Endothelial cell of hepatic sinusoid (primary cell): ENCODE data around the gene PBX3.

Experiments used
- in situ Hi-C: cut with HindIII; loops from 2 replicates; pipeline ENCODE4 v1.10.0; 2017; ENCODE audit warnings: low sequenced_read_pairs

The PBX3 gene

GRCh38 chr9:125854553-125855275 is 107.5 kb downstream of the PBX3 start:
- in situ Hi-C loops: no loop called here

DNA sequence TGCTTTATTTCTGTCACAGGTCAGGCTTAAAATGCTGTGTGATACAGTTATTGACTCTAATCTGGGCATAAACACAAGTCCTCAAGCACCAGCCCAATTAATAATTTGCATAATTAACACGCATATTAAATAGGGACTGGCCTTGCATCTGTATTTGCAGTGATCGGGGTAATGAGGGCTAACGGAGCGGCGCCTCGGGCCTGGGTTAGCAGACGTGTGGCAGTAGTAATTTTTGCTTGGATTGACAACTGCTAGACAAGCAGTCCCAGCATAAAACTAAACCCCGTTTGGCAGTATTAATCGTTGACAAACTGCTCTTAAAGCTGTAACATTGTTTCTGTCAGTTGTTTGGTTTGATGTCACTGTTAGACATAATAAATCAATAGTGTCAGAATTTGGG is 109.2 kb downstream of the PBX3 start:
- in situ Hi-C loops: no loop called here

DNA sequence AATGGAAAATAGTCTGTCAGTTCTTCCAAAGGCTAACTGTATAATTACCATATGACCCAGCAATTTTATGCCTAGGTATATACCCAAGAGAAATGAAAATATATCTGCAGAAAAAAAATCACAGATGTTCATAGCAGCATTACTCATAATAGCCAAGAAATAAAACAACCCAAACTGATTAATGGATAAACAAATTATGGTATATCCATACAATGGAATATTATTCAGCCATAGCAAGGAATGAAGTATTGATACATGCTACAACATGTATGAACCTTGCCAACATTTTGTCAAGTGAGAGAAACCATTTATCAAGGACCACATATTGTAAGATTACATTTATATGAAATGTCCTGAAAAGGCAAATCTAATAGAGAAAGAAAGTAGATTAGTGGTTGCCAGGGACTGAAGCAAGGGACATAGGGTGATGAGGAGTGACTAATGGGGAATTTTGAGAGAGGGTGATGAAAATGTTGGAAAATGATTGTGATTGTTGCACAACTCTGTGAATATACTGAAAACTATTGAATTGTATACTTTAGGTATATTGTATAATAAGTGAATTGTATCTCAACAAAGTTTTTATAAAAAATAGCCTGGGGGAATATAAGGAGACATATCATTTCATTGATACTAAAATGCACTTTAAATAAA is 114.4 kb downstream of the PBX3 start:
- in situ Hi-C loops: no loop called here

DNA sequence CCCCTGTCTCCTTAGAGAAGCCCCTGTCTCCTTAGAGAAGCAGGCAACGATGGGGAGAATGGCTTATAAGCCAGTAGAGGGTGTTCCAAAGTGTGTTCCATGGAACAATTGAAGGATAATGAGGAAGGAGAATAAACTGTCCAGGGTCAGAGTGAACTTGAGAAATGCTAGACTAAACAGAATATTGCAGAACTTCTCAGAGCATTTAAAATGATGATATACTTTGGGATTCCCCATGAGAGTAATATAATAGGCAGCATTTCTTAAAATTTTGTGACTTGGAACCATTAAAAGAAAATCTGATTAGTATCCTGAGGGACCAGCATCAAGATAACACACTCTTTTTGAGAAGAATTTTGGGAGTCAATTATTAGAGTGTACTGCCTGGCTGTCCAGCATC is 116.8 kb downstream of the PBX3 start:
- in situ Hi-C loops: no loop called here

GRCh38 chr9:125867751-125868415 is 120.7 kb downstream of the PBX3 start:
- in situ Hi-C loops: no loop called here

GRCh38 chr9:125878164-125878631 is 131.0 kb downstream of the PBX3 start:
- in situ Hi-C loops: no loop called here

DNA sequence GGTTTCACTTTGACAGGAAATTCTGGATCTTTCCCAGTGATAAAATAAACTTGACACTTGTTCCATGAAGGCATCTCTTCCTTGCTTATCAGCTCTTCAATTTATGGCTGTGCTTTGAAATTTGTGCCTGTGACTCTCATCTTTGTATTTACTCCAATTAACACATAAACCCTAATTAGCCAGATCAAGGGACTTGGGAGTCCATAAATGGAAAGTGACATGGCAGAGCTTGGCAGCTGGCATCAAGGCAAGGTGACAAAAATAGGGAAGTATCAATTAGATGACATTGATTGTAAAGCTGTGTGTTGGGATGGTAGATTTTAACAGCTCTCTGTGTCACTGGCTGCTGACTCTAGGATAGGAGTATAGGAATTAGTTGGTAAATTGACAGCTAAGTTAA is 133.9 kb downstream of the PBX3 start:
- in situ Hi-C loops: no loop called here

GRCh38 chr9:125883565-125884217 is 136.5 kb downstream of the PBX3 start:
- in situ Hi-C loops: no loop called here

DNA sequence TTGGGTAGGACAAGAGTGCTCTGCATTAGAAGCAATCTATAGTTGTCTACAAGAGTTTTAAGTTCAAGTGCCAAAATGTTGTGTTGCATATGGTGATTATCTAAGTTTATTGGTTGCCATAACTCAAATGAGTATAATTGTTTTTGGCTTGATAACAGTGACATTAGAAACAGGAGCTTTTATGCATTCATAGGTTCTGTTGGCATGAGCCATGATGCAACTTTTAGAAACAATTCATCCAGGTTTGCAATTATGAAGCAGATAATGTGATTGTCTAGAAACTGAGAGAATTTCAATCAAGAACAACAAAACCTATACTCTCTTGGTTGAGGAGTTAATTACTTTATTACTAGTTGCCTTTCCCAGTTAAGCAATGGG is 137.0 kb downstream of the PBX3 start:
- in situ Hi-C loops: no loop called here

DNA sequence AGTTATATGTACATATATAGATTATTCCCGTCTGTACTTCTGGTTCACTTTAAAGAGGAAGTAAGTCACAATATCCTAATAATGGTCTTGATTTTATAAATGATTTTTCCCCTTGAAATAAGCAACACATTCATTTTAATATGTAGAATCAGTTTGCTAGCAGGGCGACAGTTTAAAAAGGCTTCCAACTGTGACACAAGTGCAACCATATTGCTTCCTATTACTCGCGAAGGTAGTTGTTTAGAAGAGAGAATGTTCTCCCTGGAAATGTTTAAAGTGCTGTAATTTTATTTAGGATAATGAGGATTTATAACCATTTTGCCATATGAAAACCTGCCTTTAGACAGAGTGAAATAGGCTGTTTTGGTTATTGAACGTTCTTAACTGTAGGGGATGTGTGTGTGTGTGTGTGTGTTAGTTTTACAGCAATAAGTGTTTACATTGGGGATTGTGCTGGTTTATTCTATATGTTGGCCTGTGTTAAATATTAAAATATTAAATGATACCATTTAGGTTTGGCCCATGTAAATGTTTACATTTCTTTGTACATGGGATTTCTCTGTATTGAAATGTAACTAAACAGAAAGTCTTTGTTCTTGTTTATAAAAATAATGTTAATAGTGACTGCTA is 138.3 kb downstream of the PBX3 start:
- in situ Hi-C loops: no loop called here

DNA sequence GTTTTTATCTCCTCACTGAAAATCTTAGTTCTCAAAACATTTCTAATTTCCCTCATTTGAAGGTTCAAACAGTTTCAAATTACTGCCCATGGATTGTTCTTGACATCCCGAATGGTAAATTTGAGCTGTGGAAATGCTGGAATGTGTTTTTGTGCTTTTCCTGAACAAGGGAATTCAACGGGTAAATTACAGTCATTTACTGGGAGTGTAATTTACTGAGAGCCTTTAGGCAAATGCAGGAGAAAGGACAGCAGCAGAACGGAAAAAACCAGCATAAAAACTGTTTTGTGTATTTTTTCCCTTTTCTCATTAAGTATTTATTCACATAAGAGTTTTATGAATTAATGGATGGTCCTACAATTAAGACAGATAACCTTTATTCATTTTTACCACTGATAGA is 139.2 kb downstream of the PBX3 start:
- in situ Hi-C loops: no loop called here

DNA sequence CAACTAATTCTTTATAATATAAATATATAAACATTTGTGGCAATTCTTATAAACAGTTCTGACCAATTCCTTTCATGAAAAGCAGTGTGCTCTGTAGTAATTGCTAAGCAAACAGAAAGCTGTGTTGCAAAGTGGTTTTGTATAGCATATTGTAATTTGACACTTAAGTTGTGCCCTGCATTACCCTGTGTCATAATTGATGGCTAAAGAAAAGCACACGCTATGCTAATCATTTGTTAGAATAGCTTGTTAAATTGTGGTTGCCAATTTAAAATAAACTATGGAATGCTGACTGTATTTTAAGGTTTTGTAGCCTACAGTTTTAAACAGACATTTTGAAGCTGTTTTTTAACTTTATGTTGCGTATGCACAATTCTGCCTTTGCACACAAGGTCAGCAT is 140.0 kb downstream of the PBX3 start:
- in situ Hi-C loops: no loop called here

- in situ Hi-C loops: no loop called here
Observed at GRCh38 chr9:125888211-125888610, 141.0 kb downstream of the PBX3 start.

DNA sequence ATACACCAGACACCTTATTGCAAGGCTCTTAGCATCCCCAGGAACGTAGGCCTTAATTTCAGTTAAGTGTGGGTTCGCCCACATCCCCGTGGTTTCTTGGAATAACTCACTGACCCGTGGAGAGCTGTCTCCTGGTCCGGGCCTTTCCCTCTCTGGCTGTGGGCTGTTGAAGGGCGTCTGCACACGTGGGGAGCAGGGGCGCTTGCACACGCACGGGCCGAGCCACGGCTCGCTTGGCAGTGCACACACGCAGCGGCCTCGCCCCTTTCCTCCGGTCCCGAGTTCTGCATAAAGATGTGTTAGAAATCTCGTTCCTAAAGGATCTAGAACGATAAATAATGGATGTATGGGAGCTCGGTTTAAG is 141.9 kb downstream of the PBX3 start:
- in situ Hi-C loops: no loop called here

- in situ Hi-C loops: no loop called here
Observed at GRCh38 chr9:125889476-125890419, 142.6 kb downstream of the PBX3 start.

- in situ Hi-C loops: no loop called here
Observed at GRCh38 chr9:125890826-125891225, 143.7 kb downstream of the PBX3 start.

- in situ Hi-C loops: no loop called here
Observed at GRCh38 chr9:125893277-125893676, 146.1 kb downstream of the PBX3 start.

DNA sequence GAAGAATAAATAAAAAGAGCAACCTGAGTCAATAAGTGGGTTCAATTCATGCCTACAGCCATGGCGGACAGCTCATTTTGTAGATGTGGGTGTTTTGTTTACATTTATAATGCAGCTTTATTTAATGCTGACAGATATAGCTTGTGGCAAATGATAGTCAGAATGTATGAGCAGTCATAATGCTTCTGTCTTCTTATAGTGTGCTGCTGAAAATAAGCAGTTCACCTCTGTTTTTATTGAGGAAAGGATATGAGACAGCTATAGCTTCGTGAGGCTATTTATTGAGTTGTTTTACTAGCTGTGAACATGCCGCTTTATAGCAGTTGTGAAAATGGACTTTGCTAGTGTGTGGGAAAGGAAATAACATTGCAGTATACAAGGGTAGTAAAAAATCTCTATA is 147.4 kb downstream of the PBX3 start:
- in situ Hi-C loops: no loop called here

GRCh38 chr9:125896404-125896803 is 149.2 kb downstream of the PBX3 start:
- in situ Hi-C loops: no loop called here

GRCh38 chr9:125896964-125897363 is 149.8 kb downstream of the PBX3 start:
- in situ Hi-C loops: no loop called here
